Neural cell (in vitro differentiated cells): ENCODE data around the gene BIN2. TPM values are rescaled to one million over a fixed set of nuclear protein-coding genes. Genes with fewer than 3 reads are reported as not detected.
"Not testable (repeated sequence)": the region's sequence is repeated elsewhere in the genome, so short reads cannot be mapped to it uniquely, and the experiment has no call there.

Experiments
- H2AFZ ChIP-seq: fragments of 200-600, 300-800 bp; sonication (generic), shearing (Covaris generic); 2 replicates; pipeline ENCODE4 v1.6.0; 2014; ENCODE audit warnings: low read depth, mild to moderate bottlenecking, antibody characterized with exemption, low read length, moderate library complexity
- H3F3A ChIP-seq: fragments of 200-600 bp; shearing (Covaris generic); 2 replicates; pipeline ENCODE4 v1.6.1; 2016; ENCODE audit warnings: mild to moderate bottlenecking, moderate library complexity, mixed read lengths, antibody characterized with exemption, low read length; ENCODE audit not compliant: insufficient read depth, poor library complexity, severe bottlenecking
- H3K27ac ChIP-seq: fragments of 200-600, 300-800 bp; sonication (generic), shearing (Covaris generic); 2 replicates; pipeline ENCODE4 v1.5.1; 2014; ENCODE audit warnings: mild to moderate bottlenecking, low read length, moderate library complexity
- H3K27me3 ChIP-seq: fragments of 300-800, 200-600 bp; sonication (generic), shearing (Covaris generic); 2 replicates; pipeline ENCODE4 v1.6.0; 2014; ENCODE audit warnings: mild to moderate bottlenecking, low read depth, low read length, moderate library complexity; ENCODE audit not compliant: insufficient read depth
- H3K36me3 ChIP-seq: fragments of 300-800, 200-600 bp; sonication (generic), shearing (Covaris generic); 2 replicates; pipeline ENCODE4 v1.5.1; 2014; ENCODE audit warnings: mild to moderate bottlenecking, antibody characterized with exemption, low read length, moderate library complexity; ENCODE audit not compliant: insufficient read depth
- H3K4me2 ChIP-seq: fragments of 300-800, 200-600 bp; sonication (generic), shearing (Covaris generic); 2 replicates; pipeline ENCODE4 v1.6.0; 2014; ENCODE audit warnings: mild to moderate bottlenecking, low read length
- H3K4me3 ChIP-seq: fragments of 300-800, 200-600 bp; sonication (generic), shearing (Covaris generic); 2 replicates; pipeline ENCODE4 v1.5.1; 2014; ENCODE audit warnings: mild to moderate bottlenecking, low read length, moderate library complexity
- H3K79me2 ChIP-seq: fragments of 200-600 bp; shearing (Covaris generic); replicated peaks from 2 replicates; pipeline ENCODE4 v1.6.0; 2014; ENCODE audit warnings: mild to moderate bottlenecking, low read length, moderate library complexity; ENCODE audit not compliant: insufficient read depth
- H3K9ac ChIP-seq: fragments of 300-800, 200-600 bp; sonication (generic), shearing (Covaris generic); 2 replicates; pipeline ENCODE4 v1.6.1; 2016; ENCODE audit warnings: mild to moderate bottlenecking, low read length, mixed read lengths
- H3K9me2 ChIP-seq: fragments of 200-600 bp; shearing (Covaris generic); 2 replicates; pipeline ENCODE4 v1.6.1; 2016; ENCODE audit warnings: mild to moderate bottlenecking, low read length, mixed read lengths; ENCODE audit not compliant: insufficient read depth
- H3K9me3 ChIP-seq: fragments of 200-600, 300-800 bp; sonication (generic), shearing (Covaris generic); 2 replicates; pipeline ENCODE4 v1.6.1; 2016; ENCODE audit warnings: mild to moderate bottlenecking, mixed run types, low read length, moderate library complexity, mixed read lengths
- H4K20me1 ChIP-seq: fragments of 200-600 bp; shearing (Covaris generic); 2 replicates; pipeline ENCODE4 v1.6.1; 2016; ENCODE audit warnings: mild to moderate bottlenecking, mixed run types; ENCODE audit not compliant: insufficient read depth
- EZH2 ChIP-seq: fragments of 200-600, 300-800 bp; shearing (Covaris generic), sonication (generic); IDR thresholded peaks from 2 replicates; pipeline ENCODE4 v1.6.1; 2014; ENCODE audit warnings: antibody characterized with exemption, low read length, borderline replicate concordance, mild to moderate bottlenecking; ENCODE audit not compliant: insufficient read depth, poor library complexity, severe bottlenecking
- POLR2AphosphoS5 ChIP-seq: IDR thresholded peaks from 2 replicates; pipeline ENCODE4 v1.6.1; 2012
- RAD21 ChIP-seq: fragments of 450-650 bp; conservative IDR thresholded peaks from 2 replicates; pipeline ENCODE4 v1.6.1; 2014; ENCODE audit warnings: antibody characterized with exemption, mild to moderate bottlenecking, moderate library complexity
- SMC3 ChIP-seq: fragments of 450-650 bp; conservative IDR thresholded peaks from 2 replicates; pipeline ENCODE4 v1.6.1; 2014; ENCODE audit warnings: antibody characterized with exemption, mild to moderate bottlenecking, moderate library complexity; ENCODE audit not compliant: poor library complexity
- TAF1 ChIP-seq: IDR thresholded peaks from 2 replicates; pipeline ENCODE4 v1.6.1; 2012; ENCODE audit warnings: low read depth
- polyA plus RNA-seq: library from polyadenylated mRNA; depleted of rRNA; stranded (reverse); fragments of >200 nt; gene quantifications from 2 replicates; pipeline ENCODE4 v1.2.3, GENCODE V29; 2014
- TF ChIP-seq, protein P1 (sequence below): IDR thresholded peaks from 2 replicates; pipeline ENCODE4 v1.6.1; 2012; ENCODE audit warnings: borderline replicate concordance

The BIN2 gene
- polyA plus RNA-seq, 1 donor from 2014 or later: not detected

DNA sequence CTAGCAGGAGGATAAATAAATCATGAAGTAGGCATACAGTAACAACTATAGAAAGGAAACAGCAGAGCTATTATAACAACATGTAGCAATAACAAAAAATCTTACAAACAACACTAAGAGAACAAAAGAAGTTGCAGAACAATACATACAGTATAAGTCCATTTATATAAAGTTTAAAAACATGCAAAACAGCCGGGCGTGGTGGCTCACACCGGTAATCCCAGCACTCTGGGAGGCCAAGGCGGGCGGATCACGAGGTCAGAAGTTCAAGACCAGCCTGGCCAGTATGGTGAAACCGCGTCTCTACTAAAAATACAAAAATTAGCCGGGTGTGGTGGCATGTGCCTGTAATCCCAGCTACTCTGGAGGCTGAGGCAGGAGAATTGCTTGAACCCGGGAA lies 29.9 kb downstream of the BIN2 start:
- H3K79me2 ChIP-seq, H4K20me1 ChIP-seq, H3K4me3 ChIP-seq, H3K9ac ChIP-seq, H3K27ac ChIP-seq, H3K36me3 ChIP-seq, H3K9me2 ChIP-seq, H3K9me3 ChIP-seq, H3K4me2 ChIP-seq, H3F3A ChIP-seq, H3K27me3 ChIP-seq, H2AFZ ChIP-seq: not testable (repeated sequence)

GRCh38 chr12:51293696-51294095 lies 30.3 kb downstream of the BIN2 start:
- H3K9me2 ChIP-seq: no peaks in the 10 kb centered on the region
- H3K4me3 ChIP-seq: no peak overlapping the region
- TF ChIP-seq, protein P1, sequence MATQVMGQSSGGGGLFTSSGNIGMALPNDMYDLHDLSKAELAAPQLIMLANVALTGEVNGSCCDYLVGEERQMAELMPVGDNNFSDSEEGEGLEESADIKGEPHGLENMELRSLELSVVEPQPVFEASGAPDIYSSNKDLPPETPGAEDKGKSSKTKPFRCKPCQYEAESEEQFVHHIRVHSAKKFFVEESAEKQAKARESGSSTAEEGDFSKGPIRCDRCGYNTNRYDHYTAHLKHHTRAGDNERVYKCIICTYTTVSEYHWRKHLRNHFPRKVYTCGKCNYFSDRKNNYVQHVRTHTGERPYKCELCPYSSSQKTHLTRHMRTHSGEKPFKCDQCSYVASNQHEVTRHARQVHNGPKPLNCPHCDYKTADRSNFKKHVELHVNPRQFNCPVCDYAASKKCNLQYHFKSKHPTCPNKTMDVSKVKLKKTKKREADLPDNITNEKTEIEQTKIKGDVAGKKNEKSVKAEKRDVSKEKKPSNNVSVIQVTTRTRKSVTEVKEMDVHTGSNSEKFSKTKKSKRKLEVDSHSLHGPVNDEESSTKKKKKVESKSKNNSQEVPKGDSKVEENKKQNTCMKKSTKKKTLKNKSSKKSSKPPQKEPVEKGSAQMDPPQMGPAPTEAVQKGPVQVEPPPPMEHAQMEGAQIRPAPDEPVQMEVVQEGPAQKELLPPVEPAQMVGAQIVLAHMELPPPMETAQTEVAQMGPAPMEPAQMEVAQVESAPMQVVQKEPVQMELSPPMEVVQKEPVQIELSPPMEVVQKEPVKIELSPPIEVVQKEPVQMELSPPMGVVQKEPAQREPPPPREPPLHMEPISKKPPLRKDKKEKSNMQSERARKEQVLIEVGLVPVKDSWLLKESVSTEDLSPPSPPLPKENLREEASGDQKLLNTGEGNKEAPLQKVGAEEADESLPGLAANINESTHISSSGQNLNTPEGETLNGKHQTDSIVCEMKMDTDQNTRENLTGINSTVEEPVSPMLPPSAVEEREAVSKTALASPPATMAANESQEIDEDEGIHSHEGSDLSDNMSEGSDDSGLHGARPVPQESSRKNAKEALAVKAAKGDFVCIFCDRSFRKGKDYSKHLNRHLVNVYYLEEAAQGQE: no peak
- TF ChIP-seq EZH2: no peak
- TF ChIP-seq SMC3: no peak
- TF ChIP-seq TAF1: no peak
- H3K4me2 ChIP-seq: no peak overlapping the region
- no peaks in the 10 kb centered on the region for H3F3A ChIP-seq
- H3K79me2 ChIP-seq: no peaks in the 10 kb centered on the region
- no peaks in the 10 kb centered on the region for H4K20me1 ChIP-seq
- H3K27me3 ChIP-seq: no peaks in the 10 kb centered on the region
- H3K9ac ChIP-seq: no peak overlapping the region
- no peaks in the 10 kb centered on the region for H3K9me3 ChIP-seq
- H3K36me3 ChIP-seq: no peaks in the 10 kb centered on the region
- H2AFZ ChIP-seq: no peak overlapping the region
- H3K27ac ChIP-seq: no peak overlapping the region

DNA sequence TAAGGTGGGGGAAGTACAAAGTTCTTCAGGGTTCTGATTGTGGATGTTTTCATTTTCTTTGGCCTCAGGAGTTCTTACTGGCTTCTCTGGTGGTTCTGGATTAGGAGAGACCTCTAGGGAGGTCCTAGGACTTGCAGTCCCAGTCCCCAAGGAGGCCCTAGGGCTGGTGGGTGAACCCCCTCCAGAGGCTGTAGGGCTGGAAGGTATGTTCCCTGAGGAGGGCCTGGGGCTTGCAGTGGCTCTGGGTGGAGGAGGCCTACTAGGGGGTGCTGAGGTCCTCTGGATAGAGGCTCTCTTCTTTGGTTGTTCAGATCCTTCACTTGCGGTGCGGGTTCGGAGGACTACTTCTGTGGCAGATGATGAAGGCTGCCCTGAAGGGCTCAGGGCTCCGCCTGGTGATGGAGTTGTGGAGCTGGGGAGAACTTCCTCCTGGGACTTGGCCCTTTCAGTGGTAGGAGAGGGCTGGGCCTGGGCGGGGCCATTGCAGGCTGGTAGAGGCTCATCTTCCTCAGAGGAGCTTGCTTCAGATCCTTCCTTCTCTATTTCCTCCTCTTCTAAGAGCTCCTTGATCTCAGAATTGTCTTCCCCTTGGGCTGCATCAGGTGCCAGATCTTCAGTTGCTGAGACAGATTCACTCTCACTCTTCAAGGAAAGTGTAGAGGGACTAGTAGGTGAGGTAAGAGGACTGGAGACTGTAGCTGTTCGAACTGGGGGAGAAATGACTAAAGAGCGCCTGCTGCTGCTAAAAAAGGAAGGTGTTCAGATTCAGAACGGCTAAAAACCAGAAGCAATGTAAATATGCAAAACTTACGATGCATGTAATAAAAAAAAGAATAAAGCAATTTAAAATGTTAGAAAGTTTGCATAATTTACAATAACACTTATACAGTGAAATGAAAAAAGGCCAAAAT lies 32.1 kb downstream of the BIN2 start:
- H3K36me3 ChIP-seq, H3K4me2 ChIP-seq, H3K9ac ChIP-seq, H2AFZ ChIP-seq, H3K27me3 ChIP-seq, H3K9me3 ChIP-seq, H3K4me3 ChIP-seq, H3K9me2 ChIP-seq, H3K27ac ChIP-seq, H3F3A ChIP-seq, H3K79me2 ChIP-seq, H4K20me1 ChIP-seq: not testable (repeated sequence)

GRCh38 chr12:51285843-51286242 lies 38.1 kb downstream of the BIN2 start:
- H3K27me3 ChIP-seq: no peaks in the 10 kb centered on the region
- no peaks in the 10 kb centered on the region for H4K20me1 ChIP-seq
- no peaks in the 10 kb centered on the region for H3K9me2 ChIP-seq
- no peak overlapping the region for H3K4me2 ChIP-seq
- TF ChIP-seq RAD21 (no peak), SMC3 (no peak), POLR2AphosphoS5 (no peak)
- H3K79me2 ChIP-seq: no peaks in the 10 kb centered on the region
- H3K9me3 ChIP-seq: no peaks in the 10 kb centered on the region
- H3K27ac ChIP-seq: no peak overlapping the region
- no peak overlapping the region for H3K9ac ChIP-seq
- no peak overlapping the region for H3K4me3 ChIP-seq
- H3K36me3 ChIP-seq: no peaks in the 10 kb centered on the region
- no peaks in the 10 kb centered on the region for H3F3A ChIP-seq
- H2AFZ ChIP-seq: no peak overlapping the region
